Stimulated activated effector memory CD8-positive, alpha-beta T cell treated with anti-CD3 and anti-CD28 coated beads, Interleukin-12 subunit alpha, Interleukin-12 subunit beta, amount 100 ng/mL, for 72 hours (primary cell): ENCODE data around the gene STPG1.

Source experiments
- ATAC-seq: fragments of 150-1000 bp; cut with Tn5 transposase; 2 replicates; pipeline ENCODE4 v1.10.0; 2021
- DNase-seq, 2 donors: peaks; one replicate each; pipeline ENCODE4 v3.0.0; 2021 to 2022; ENCODE audit warnings: low spot score in 2 of 2
- H3K27ac Mint-ChIP-seq: one replicate; pipeline ENCODE4 v1.8.0; 2022; ENCODE audit warnings: mild to moderate bottlenecking, mixed read lengths
- H3K36me3 Mint-ChIP-seq: one replicate; pipeline ENCODE4 v1.8.0; 2022; ENCODE audit warnings: mild to moderate bottlenecking, mixed read lengths
- H3K4me1 Mint-ChIP-seq: one replicate; pipeline ENCODE4 v1.8.0; 2022; ENCODE audit warnings: mixed read lengths
- H3K4me3 Mint-ChIP-seq: one replicate; pipeline ENCODE4 v1.8.0; 2022; ENCODE audit warnings: mild to moderate bottlenecking, mixed read lengths
- H3K9me3 Mint-ChIP-seq: one replicate; pipeline ENCODE4 v1.8.0; 2022; ENCODE audit warnings: mixed read lengths

Gene STPG1

GRCh38 chr1:24355466-24355865, 58.1 kb downstream of the STPG1 start:
- H3K4me1 Mint-ChIP-seq, result peaks cover 32% of the 10 kb centered on the region
- no peak overlapping the region for H3K27ac Mint-ChIP-seq
- ATAC-seq (no peak), DNase-seq (no peak)
- H3K9me3 Mint-ChIP-seq, result no peaks in the 10 kb centered on the region
- H3K4me3 Mint-ChIP-seq, result no peak overlapping the region
- no peaks in the 10 kb centered on the region for H3K36me3 Mint-ChIP-seq

GRCh38 chr1:24353292-24353891, 60.2 kb downstream of the STPG1 start:
- Mint-ChIP-seq H3K4me3 (no peak overlapping the region), H3K9me3 (no peaks in the 10 kb centered on the region), H3K27ac (no peak overlapping the region), H3K4me1 (peaks cover 43% of the 10 kb centered on the region), H3K36me3 (no peaks in the 10 kb centered on the region)
- ATAC-seq (no peak), DNase-seq (no peak)

GRCh38 chr1:24351918-24352627, 61.5 kb downstream of the STPG1 start:
- Mint-ChIP-seq H3K4me3 (peak overlapping the region; percentile 11), H3K9me3 (no peaks in the 10 kb centered on the region), H3K27ac (peak overlapping the region; percentile 68), H3K4me1 (peaks cover 43% of the 10 kb centered on the region), H3K36me3 (no peaks in the 10 kb centered on the region)
- DNase-seq, result peak; percentile 26 to 78
- ATAC-seq, result peak; percentile 79

GRCh38 chr1:24351247-24351646, 62.3 kb downstream of the STPG1 start:
- no peaks in the 10 kb centered on the region for H3K9me3 Mint-ChIP-seq
- H3K27ac Mint-ChIP-seq, result peak overlapping the region; percentile 86
- DNase-seq, result peak in 1 of 2 donors; percentile 62
- peaks cover 43% of the 10 kb centered on the region for H3K4me1 Mint-ChIP-seq
- no peaks in the 10 kb centered on the region for H3K36me3 Mint-ChIP-seq
- peak overlapping the region; percentile 24 for H3K4me3 Mint-ChIP-seq
- peak; percentile 54 for ATAC-seq

- DNase-seq (no peak), ATAC-seq (peak; percentile 59)
- H3K27ac Mint-ChIP-seq, result peak overlapping the region; percentile 86
- no peak overlapping the region for H3K4me3 Mint-ChIP-seq
- H3K4me1 Mint-ChIP-seq, result peaks cover 43% of the 10 kb centered on the region
- no peaks in the 10 kb centered on the region for H3K36me3 Mint-ChIP-seq
- H3K9me3 Mint-ChIP-seq, result no peaks in the 10 kb centered on the region
These were observed 63.7 kb downstream of the STPG1 start for GRCh38 chr1:24349891-24350290.

GRCh38 chr1:24348196-24348595, 65.4 kb downstream of the STPG1 start:
- Mint-ChIP-seq H3K9me3 (no peaks in the 10 kb centered on the region), H3K27ac (no peak overlapping the region), H3K4me3 (no peak overlapping the region), H3K36me3 (no peaks in the 10 kb centered on the region), H3K4me1 (peaks cover 39% of the 10 kb centered on the region)
- ATAC-seq (no peak), DNase-seq (no peak)

GRCh38 chr1:24347159-24347934, 66.2 kb downstream of the STPG1 start:
- H3K9me3 Mint-ChIP-seq, result no peaks in the 10 kb centered on the region
- H3K36me3 Mint-ChIP-seq, result no peaks in the 10 kb centered on the region
- no peak overlapping the region for H3K27ac Mint-ChIP-seq
- no peak for DNase-seq
- no peak for ATAC-seq
- H3K4me1 Mint-ChIP-seq, result peaks cover 30% of the 10 kb centered on the region
- H3K4me3 Mint-ChIP-seq, result no peak overlapping the region

- Mint-ChIP-seq H3K9me3 (no peaks in the 10 kb centered on the region), H3K27ac (peak overlapping the region; percentile 34), H3K4me1 (peaks cover 10% of the 10 kb centered on the region), H3K4me3 (no peak overlapping the region), H3K36me3 (no peaks in the 10 kb centered on the region)
- ATAC-seq (no peak), DNase-seq (no peak)
These were observed 68.2 kb downstream of the STPG1 start for GRCh38 chr1:24345334-24345733.

GRCh38 chr1:24344090-24344742, 69.4 kb downstream of the STPG1 start:
- no peaks in the 10 kb centered on the region for H3K36me3 Mint-ChIP-seq
- DNase-seq (no peak), ATAC-seq (peak; percentile 40)
- no peaks in the 10 kb centered on the region for H3K9me3 Mint-ChIP-seq
- H3K4me3 Mint-ChIP-seq, result no peak overlapping the region
- H3K4me1 Mint-ChIP-seq, result no peaks in the 10 kb centered on the region
- no peak overlapping the region for H3K27ac Mint-ChIP-seq

- no peaks in the 10 kb centered on the region for H3K9me3 Mint-ChIP-seq
- H3K27ac Mint-ChIP-seq, result no peak overlapping the region
- peak; percentile 17 for ATAC-seq
- no peak overlapping the region for H3K4me3 Mint-ChIP-seq
- H3K36me3 Mint-ChIP-seq, result no peaks in the 10 kb centered on the region
- no peaks in the 10 kb centered on the region for H3K4me1 Mint-ChIP-seq
- no peak for DNase-seq
These were observed 70.0 kb downstream of the STPG1 start for GRCh38 chr1:24343412-24344089.

- Mint-ChIP-seq H3K9me3 (no peaks in the 10 kb centered on the region), H3K4me3 (no peak overlapping the region), H3K36me3 (no peaks in the 10 kb centered on the region), H3K4me1 (no peaks in the 10 kb centered on the region), H3K27ac (no peak overlapping the region)
- ATAC-seq (no peak), DNase-seq (no peak)
These were observed 72.3 kb downstream of the STPG1 start for GRCh38 chr1:24341260-24341659.

- no peak for DNase-seq
- H3K4me3 Mint-ChIP-seq, result no peak overlapping the region
- peak overlapping the region; percentile 91 for H3K27ac Mint-ChIP-seq
- no peak for ATAC-seq
- H3K4me1 Mint-ChIP-seq, result no peaks in the 10 kb centered on the region
- H3K36me3 Mint-ChIP-seq, result no peaks in the 10 kb centered on the region
- no peaks in the 10 kb centered on the region for H3K9me3 Mint-ChIP-seq
These were observed 72.8 kb downstream of the STPG1 start for GRCh38 chr1:24340770-24341169.

- Mint-ChIP-seq H3K27ac (peak overlapping the region; percentile 6), H3K36me3 (no peaks in the 10 kb centered on the region), H3K4me3 (no peak overlapping the region), H3K4me1 (no peaks in the 10 kb centered on the region), H3K9me3 (no peaks in the 10 kb centered on the region)
- DNase-seq, result no peak
- no peak for ATAC-seq
These were observed 73.6 kb downstream of the STPG1 start for GRCh38 chr1:24339996-24340395.

GRCh38 chr1:24338447-24338846, 75.1 kb downstream of the STPG1 start:
- H3K36me3 Mint-ChIP-seq, result no peaks in the 10 kb centered on the region
- ATAC-seq (no peak), DNase-seq (no peak)
- H3K27ac Mint-ChIP-seq, result no peak overlapping the region
- H3K4me1 Mint-ChIP-seq, result no peaks in the 10 kb centered on the region
- no peaks in the 10 kb centered on the region for H3K9me3 Mint-ChIP-seq
- no peak overlapping the region for H3K4me3 Mint-ChIP-seq

- H3K36me3 Mint-ChIP-seq, result no peaks in the 10 kb centered on the region
- H3K27ac Mint-ChIP-seq, result peak overlapping the region; percentile 52
- no peak overlapping the region for H3K4me3 Mint-ChIP-seq
- no peak for DNase-seq
- no peaks in the 10 kb centered on the region for H3K4me1 Mint-ChIP-seq
- H3K9me3 Mint-ChIP-seq, result no peaks in the 10 kb centered on the region
- ATAC-seq, result no peak
These were observed 76.1 kb downstream of the STPG1 start for GRCh38 chr1:24337455-24337854.
